Astrocyte (in vitro differentiated cells and primary cell): ENCODE results near the gene STX1A. TPM values are rescaled to one million over a fixed set of nuclear protein-coding genes. Genes with fewer than 3 reads are reported as not detected.

Source experiments
- DNase-seq: peaks from one replicate; pipeline ENCODE4 v3.0.0-alpha.2; 2010; ENCODE audit warnings: low read depth
- FAIRE-seq: peaks from 2 replicates; lab custom pipeline; 2011; peaks lifted over from hg19 to GRCh38; lab: Jason Lieb, UNC
- H2AFZ ChIP-seq: 2 replicates; pipeline ENCODE4 v1.6.0; 2012; ENCODE audit warnings: low read depth, low read length, inconsistent platforms
- H3K27ac ChIP-seq: 2 replicates; pipeline ENCODE4 v1.5.1; 2011; ENCODE audit warnings: low read depth, low read length, inconsistent platforms
- H3K27me3 ChIP-seq: 2 replicates; pipeline ENCODE4 v1.6.0; 2011; ENCODE audit warnings: low read length, inconsistent platforms; ENCODE audit not compliant: insufficient read depth
- H3K36me3 ChIP-seq: 2 replicates; pipeline ENCODE4 v1.5.1; 2011; ENCODE audit warnings: low read length, inconsistent platforms; ENCODE audit not compliant: insufficient read depth
- H3K4me1 ChIP-seq: 2 replicates; pipeline ENCODE4 v1.5.1; 2011; ENCODE audit warnings: low read length, inconsistent platforms; ENCODE audit not compliant: insufficient read depth
- H3K4me2 ChIP-seq: 2 replicates; pipeline ENCODE4 v1.6.0; 2012; ENCODE audit warnings: low read length, inconsistent platforms
- H3K4me3 ChIP-seq: 2 replicates; pipeline ENCODE4 v1.5.1; 2011; ENCODE audit warnings: low read depth, mild to moderate bottlenecking, low read length, inconsistent platforms; ENCODE audit not compliant: insufficient read depth
- H3K79me2 ChIP-seq: 2 replicates; pipeline ENCODE4 v1.6.0; 2012; ENCODE audit warnings: mild to moderate bottlenecking, low read length, inconsistent platforms; ENCODE audit not compliant: insufficient read depth
- H3K9ac ChIP-seq: 2 replicates; pipeline ENCODE4 v1.6.0; 2012; ENCODE audit warnings: mild to moderate bottlenecking, low read length, inconsistent platforms
- H3K9me3 ChIP-seq: 2 replicates; pipeline ENCODE4 v1.5.1; 2012; ENCODE audit warnings: low read depth, mild to moderate bottlenecking, low read length, inconsistent platforms; ENCODE audit not compliant: insufficient read depth
- H4K20me1 ChIP-seq: 2 replicates; pipeline ENCODE4 v1.6.0; 2012; ENCODE audit warnings: low read length, inconsistent platforms; ENCODE audit not compliant: insufficient read depth
- H3K27ac Mint-ChIP-seq: one replicate; pipeline ENCODE4 v1.8.0; 2021; ENCODE audit warnings: mild to moderate bottlenecking, mixed read lengths; ENCODE audit not compliant: unreplicated experiment
- H3K27me3 Mint-ChIP-seq: one replicate; pipeline ENCODE4 v1.8.0; 2021; ENCODE audit warnings: low read depth, mixed read lengths; ENCODE audit not compliant: unreplicated experiment
- H3K36me3 Mint-ChIP-seq: one replicate; pipeline ENCODE4 v1.8.0; 2021; ENCODE audit warnings: low read depth, mixed read lengths; ENCODE audit not compliant: unreplicated experiment
- H3K4me1 Mint-ChIP-seq: one replicate; pipeline ENCODE4 v1.8.0; 2021; ENCODE audit warnings: low read depth, mixed read lengths; ENCODE audit not compliant: unreplicated experiment
- H3K4me3 Mint-ChIP-seq: one replicate; pipeline ENCODE4 v1.8.0; 2021; ENCODE audit warnings: mild to moderate bottlenecking, moderate library complexity, mixed read lengths; ENCODE audit not compliant: unreplicated experiment
- H3K9me3 Mint-ChIP-seq: one replicate; pipeline ENCODE4 v1.8.0; 2021; ENCODE audit warnings: mild to moderate bottlenecking, mixed read lengths; ENCODE audit not compliant: unreplicated experiment
- CTCF ChIP-seq: IDR thresholded peaks from 2 replicates; pipeline ENCODE4 v1.5.1; 2011; ENCODE audit warnings: low read depth, mild to moderate bottlenecking, inconsistent platforms, low read length, moderate library complexity; ENCODE audit not compliant: insufficient read depth
- EZH2 ChIP-seq: IDR thresholded peaks from 2 replicates; pipeline ENCODE4 v1.6.1; 2012; ENCODE audit warnings: mild to moderate bottlenecking, low read length, inconsistent platforms; ENCODE audit not compliant: insufficient read depth
- total RNA-seq: library from RNA; stranded (reverse); gene quantifications from 2 replicates; pipeline ENCODE4 v1.2.1, GENCODE V29; 2021

STX1A gene
- total RNA-seq, 1 donor from 2014 or later = 19.7 TPM

- FAIRE-seq (no peak), DNase-seq (peak; percentile 79)
- peak overlapping the region; percentile 76 for H3K9ac ChIP-seq
- H3K36me3 Mint-ChIP-seq = peaks cover 17% of the 10 kb centered on the region
- H3K27me3 Mint-ChIP-seq = no peaks in the 10 kb centered on the region
- no peak overlapping the region for H3K4me3 ChIP-seq
- peaks cover 15% of the 10 kb centered on the region for H3K36me3 ChIP-seq
- H3K4me1 ChIP-seq = peaks cover 41% of the 10 kb centered on the region
- peak overlapping the region; percentile 62 for H3K4me2 ChIP-seq
- peaks cover 11% of the 10 kb centered on the region for H3K4me1 Mint-ChIP-seq
- H4K20me1 ChIP-seq = peaks cover 78% of the 10 kb centered on the region
- no peaks in the 10 kb centered on the region for H3K9me3 ChIP-seq
- peak overlapping the region; percentile 87 for H3K27ac ChIP-seq
- no peak for TF ChIP-seq EZH2
- TF ChIP-seq CTCF = no peak
- no peaks in the 10 kb centered on the region for H3K9me3 Mint-ChIP-seq
- H3K27ac Mint-ChIP-seq = no peak overlapping the region
- H3K79me2 ChIP-seq = peaks cover 45% of the 10 kb centered on the region
- H3K27me3 ChIP-seq = no peaks in the 10 kb centered on the region
- no peak overlapping the region for H2AFZ ChIP-seq
- H3K4me3 Mint-ChIP-seq = no peak overlapping the region
Measured at GRCh38 chr7:73704640-73705550, 14.6 kb downstream of the STX1A start.

GRCh38 chr7:73703757-73704639, 15.5 kb downstream of the STX1A start:
- Histone ChIP-seq H4K20me1 (peaks cover 78% of the 10 kb centered on the region), H3K27me3 (no peaks in the 10 kb centered on the region), H3K27ac (peak overlapping the region; percentile 87), H3K79me2 (peaks cover 39% of the 10 kb centered on the region), H3K4me1 (peaks cover 41% of the 10 kb centered on the region), H3K36me3 (peaks cover 15% of the 10 kb centered on the region), H2AFZ (no peak overlapping the region), H3K9me3 (no peaks in the 10 kb centered on the region), H3K4me3 (no peak overlapping the region), H3K9ac (peak overlapping the region; percentile 76), H3K4me2 (peak overlapping the region; percentile 62)
- no peak for FAIRE-seq
- DNase-seq = no peak
- H3K4me3 Mint-ChIP-seq = no peak overlapping the region
- H3K27me3 Mint-ChIP-seq = no peaks in the 10 kb centered on the region
- H3K36me3 Mint-ChIP-seq = peaks cover 19% of the 10 kb centered on the region
- peaks cover 11% of the 10 kb centered on the region for H3K4me1 Mint-ChIP-seq
- TF ChIP-seq CTCF = no peak
- TF ChIP-seq EZH2 = no peak
- no peak overlapping the region for H3K27ac Mint-ChIP-seq
- H3K9me3 Mint-ChIP-seq = no peaks in the 10 kb centered on the region
